Measurements from ENCODE around the gene ANXA2R.

GRCh38 chr5:43006424-43007202, 33.5 kb downstream of the ANXA2R start:
- TF ChIP-seq POLR2A (IDR thresholded peaks at IDR 0.05) (no peak), CTCF (IDR thresholded peaks at IDR 0.05) (no peak)

Data from Peyer's patch (tissue), 4 donors.